Subcutaneous adipose tissue (tissue), 4 donors: ENCODE results near the gene CFAP46. TPM values are rescaled to one million over a fixed set of nuclear protein-coding genes. Genes with fewer than 3 reads are reported as not detected.

Experiments used
- CTCF ChIP-seq: fragments of 450-650 bp; IDR thresholded peaks from one replicate; pipeline ENCODE4 v1.5.1; 2016; ENCODE audit warnings: low read depth, mild to moderate bottlenecking, control low read depth, antibody characterized with exemption, moderate library complexity
- total RNA-seq, 4 donors: library from RNA; depleted of rRNA; stranded (reverse); fragments of >200 nt; gene quantifications; one replicate each; pipeline ENCODE4 v1.1.0, GENCODE V29; 2016

The CFAP46 gene
- total RNA-seq, 4 donors from 2014 or later, result not detected

GRCh38 chr10:132972986-132973902, 30.9 kb upstream of the CFAP46 start:
- TF ChIP-seq CTCF, result no peak

GRCh38 chr10:132972149-132972985, 30.0 kb upstream of the CFAP46 start:
- no peak for TF ChIP-seq CTCF

- no peak for TF ChIP-seq CTCF
These were observed 29.2 kb upstream of the CFAP46 start for GRCh38 chr10:132971448-132972148.

- TF ChIP-seq CTCF, result no peak
These were observed 28.5 kb upstream of the CFAP46 start for GRCh38 chr10:132970641-132971438.

- TF ChIP-seq CTCF, result no peak
These were observed 25.2 kb upstream of the CFAP46 start for GRCh38 chr10:132967540-132967939.

DNA sequence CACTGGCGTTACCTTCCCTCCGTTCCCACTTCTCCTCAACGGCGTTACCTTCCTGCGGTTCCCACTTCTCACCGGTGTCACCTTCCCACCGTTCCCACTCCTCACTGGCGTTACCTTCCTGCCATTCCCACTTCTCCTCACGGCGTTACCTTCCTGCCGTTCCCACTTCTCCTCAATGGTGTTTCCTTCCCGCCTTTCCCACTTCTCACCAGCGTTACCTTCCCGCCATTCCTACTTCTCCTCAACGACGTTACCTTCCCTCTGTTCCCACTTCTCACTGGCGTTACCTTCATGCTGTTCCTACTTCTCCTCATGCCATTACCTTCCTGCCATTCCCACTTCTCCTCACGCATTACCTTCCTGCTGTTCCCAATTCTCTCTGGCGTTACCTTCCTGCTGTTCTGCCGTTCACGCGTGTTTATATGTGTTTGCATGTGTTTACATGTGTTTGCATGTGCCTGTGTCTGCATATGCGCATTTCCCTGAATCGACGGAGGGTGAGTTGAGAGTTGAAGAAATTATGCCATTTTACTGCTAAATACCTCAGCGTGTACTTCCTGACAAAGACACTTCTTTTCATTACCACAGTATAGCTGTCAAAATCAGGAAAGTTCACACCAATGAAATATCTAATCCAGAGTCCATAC, 23.2 kb upstream of the CFAP46 start:
- no peak for TF ChIP-seq CTCF
